ENCODE measurements around the gene ULK4.

DNA sequence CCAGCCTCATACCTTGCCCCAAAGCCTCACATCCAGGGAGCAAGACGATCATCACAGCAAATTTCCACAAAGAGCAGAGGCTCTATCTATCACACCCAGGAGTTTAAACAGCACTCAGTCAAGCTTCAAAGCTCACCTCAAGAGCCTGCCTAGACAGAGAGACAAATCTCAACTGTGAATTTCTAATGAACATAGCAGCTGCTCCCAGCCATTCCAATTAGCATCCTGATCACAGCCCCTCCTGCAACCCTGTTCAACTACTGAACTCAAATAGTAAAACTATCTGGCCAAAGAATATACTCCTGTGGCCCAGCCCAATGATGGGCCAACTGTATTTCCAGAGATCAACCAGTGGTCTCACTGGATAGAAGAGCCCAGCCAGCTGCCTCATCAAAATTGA lies 492.8 kb downstream of the ULK4 start:
- TF ChIP-seq CTCF (IDR thresholded peaks at IDR 0.05): no peak
- no peak for TF ChIP-seq SIN3A (IDR thresholded peaks at IDR 0.05; ENCODE audit: borderline replicate concordance, insufficient read depth, low read depth, low read length)
- TF ChIP-seq, protein P1, sequence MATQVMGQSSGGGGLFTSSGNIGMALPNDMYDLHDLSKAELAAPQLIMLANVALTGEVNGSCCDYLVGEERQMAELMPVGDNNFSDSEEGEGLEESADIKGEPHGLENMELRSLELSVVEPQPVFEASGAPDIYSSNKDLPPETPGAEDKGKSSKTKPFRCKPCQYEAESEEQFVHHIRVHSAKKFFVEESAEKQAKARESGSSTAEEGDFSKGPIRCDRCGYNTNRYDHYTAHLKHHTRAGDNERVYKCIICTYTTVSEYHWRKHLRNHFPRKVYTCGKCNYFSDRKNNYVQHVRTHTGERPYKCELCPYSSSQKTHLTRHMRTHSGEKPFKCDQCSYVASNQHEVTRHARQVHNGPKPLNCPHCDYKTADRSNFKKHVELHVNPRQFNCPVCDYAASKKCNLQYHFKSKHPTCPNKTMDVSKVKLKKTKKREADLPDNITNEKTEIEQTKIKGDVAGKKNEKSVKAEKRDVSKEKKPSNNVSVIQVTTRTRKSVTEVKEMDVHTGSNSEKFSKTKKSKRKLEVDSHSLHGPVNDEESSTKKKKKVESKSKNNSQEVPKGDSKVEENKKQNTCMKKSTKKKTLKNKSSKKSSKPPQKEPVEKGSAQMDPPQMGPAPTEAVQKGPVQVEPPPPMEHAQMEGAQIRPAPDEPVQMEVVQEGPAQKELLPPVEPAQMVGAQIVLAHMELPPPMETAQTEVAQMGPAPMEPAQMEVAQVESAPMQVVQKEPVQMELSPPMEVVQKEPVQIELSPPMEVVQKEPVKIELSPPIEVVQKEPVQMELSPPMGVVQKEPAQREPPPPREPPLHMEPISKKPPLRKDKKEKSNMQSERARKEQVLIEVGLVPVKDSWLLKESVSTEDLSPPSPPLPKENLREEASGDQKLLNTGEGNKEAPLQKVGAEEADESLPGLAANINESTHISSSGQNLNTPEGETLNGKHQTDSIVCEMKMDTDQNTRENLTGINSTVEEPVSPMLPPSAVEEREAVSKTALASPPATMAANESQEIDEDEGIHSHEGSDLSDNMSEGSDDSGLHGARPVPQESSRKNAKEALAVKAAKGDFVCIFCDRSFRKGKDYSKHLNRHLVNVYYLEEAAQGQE (IDR thresholded peaks at IDR 0.05; ENCODE audit: insufficient read depth in 1 of 2, low read depth in 2 of 2, low read length in 1 of 2): no peak
